HepG2 (cell line): ENCODE measurements around the gene TBC1D16. TPM values are rescaled to one million over a fixed set of nuclear protein-coding genes. Genes with fewer than 3 reads are reported as not detected.
A peak's percentile ranks its signal among the peaks of the same experiment; 100 is the strongest.

Experiments used
- ELF1 ChIP-seq: sonication (generic); formaldehyde crosslinking; IDR thresholded peaks from 2 replicates; pipeline ENCODE4 v1.4.0; 2020; ENCODE audit warnings: missing genetic modification reagents
- HCFC1 ChIP-seq: fragments of 150-350 bp; IDR thresholded peaks from 2 replicates; pipeline ENCODE4 v1.6.1; 2014; ENCODE audit warnings: low read depth, low read length
- HHEX ChIP-seq: IDR thresholded peaks from 2 replicates; pipeline ENCODE4 v1.6.1; 2016; ENCODE audit warnings: control low read depth
- HMGA1 ChIP-seq: sonication (generic); formaldehyde crosslinking; conservative IDR thresholded peaks from 2 replicates; pipeline ENCODE4 v1.4.0; 2020; ENCODE audit warnings: missing genetic modification reagents
- NCOR1 ChIP-seq: fragments of 200-600 bp; sonication (generic); IDR thresholded peaks from 2 replicates; pipeline ENCODE4 v1.7.0; 2017; ENCODE audit warnings: antibody characterized with exemption, low read length, borderline replicate concordance
- NFATC3 ChIP-seq: sonication (generic); formaldehyde crosslinking; IDR thresholded peaks from 2 replicates; pipeline ENCODE4 v1.5.1; 2020; ENCODE audit warnings: mild to moderate bottlenecking, missing genetic modification reagents
- NR2F6 ChIP-seq, 2 experiments: IDR thresholded peaks; 2 replicates each; pipeline ENCODE4 v1.6.1; 2016; ENCODE audit warnings: antibody characterized with exemption in 1 of 2, mild to moderate bottlenecking in 1 of 2
- PTBP1 ChIP-seq: fragments of 200-400 bp; formaldehyde crosslinking; IDR thresholded peaks from 2 replicates; pipeline ENCODE4 v1.6.1; 2018; ENCODE audit warnings: low read length, low read depth; ENCODE audit not compliant: poor library complexity, severe bottlenecking
- SCMH1 ChIP-seq: sonication (generic); formaldehyde crosslinking; IDR thresholded peaks from 2 replicates; pipeline ENCODE4 v1.9.0; 2021; ENCODE audit warnings: missing genetic modification reagents, mild to moderate bottlenecking, borderline replicate concordance
- U2AF2 ChIP-seq: fragments of 200-400 bp; formaldehyde crosslinking; IDR thresholded peaks from 2 replicates; pipeline ENCODE4 v1.6.1; 2017; ENCODE audit warnings: low read depth, mild to moderate bottlenecking, low read length
- ZNF484 ChIP-seq: sonication (generic); formaldehyde crosslinking; IDR thresholded peaks from 2 replicates; pipeline ENCODE4 v1.5.1; 2020; ENCODE audit warnings: mild to moderate bottlenecking, low read depth, missing genetic modification reagents, borderline replicate concordance
- ZNF687 ChIP-seq: sonication (generic); formaldehyde crosslinking; IDR thresholded peaks from 2 replicates; pipeline ENCODE4 v1.5.1; 2020; ENCODE audit warnings: mild to moderate bottlenecking, missing genetic modification reagents, moderate library complexity
- ZSCAN12 ChIP-seq: sonication (generic); formaldehyde crosslinking; IDR thresholded peaks from 2 replicates; pipeline ENCODE4 v1.9.0; 2021; ENCODE audit warnings: mild to moderate bottlenecking, missing genetic modification reagents
- polyA plus RNA-seq, 8 experiments: library from polyadenylated mRNA; depleted of rRNA in 3 of 8; stranded (reverse) in 7 of 8; unstranded in 1 of 8; fragments of >200 nt; fragmentation: Illumina TruSeq in 4 of 8; extraction: Trizol in 4 of 8; gene quantifications; 2 replicates each; pipeline versions ENCODE4 v1.2.1 to v1.2.3, GENCODE V29; 2011 to 2016; ENCODE audit warnings: low read depth in 4 of 8, missing spikeins in 1 of 8, mixed read lengths in 1 of 8; ENCODE audit not compliant: insufficient read depth in 1 of 8
- total RNA-seq, 5 experiments: library from RNA; depleted of rRNA; stranded (reverse); fragments of >200 nt; fragmentation: Illumina TruSeq; extraction: Trizol; gene quantifications; 2 replicates each; pipeline ENCODE4 v1.2.3, GENCODE V29; 2016; ENCODE audit warnings: low read depth in 1 of 5
- TF ChIP-seq, protein P1 (sequence below): IDR thresholded peaks from 2 replicates; pipeline ENCODE4 v1.6.1; 2016; ENCODE audit warnings: low read depth
- TF ChIP-seq, protein P2 (sequence below), 2 experiments: fragments of 450-650 bp in 1 of 2; sonication (generic) in 1 of 2; formaldehyde crosslinking in 1 of 2; IDR thresholded peaks; 2 replicates each; pipeline versions ENCODE4 v1.6.1 to v1.8.0; 2016 to 2022; ENCODE audit warnings: antibody characterized with exemption in 1 of 2, mild to moderate bottlenecking in 1 of 2, missing genetic modification reagents in 1 of 2

Gene TBC1D16
- total and polyA plus RNA-seq, 2 of the 13 experiments (the other 11 are each of a cell fraction or from before 2014, with no cell fraction given), result 14.9 to 24.9 TPM

DNA sequence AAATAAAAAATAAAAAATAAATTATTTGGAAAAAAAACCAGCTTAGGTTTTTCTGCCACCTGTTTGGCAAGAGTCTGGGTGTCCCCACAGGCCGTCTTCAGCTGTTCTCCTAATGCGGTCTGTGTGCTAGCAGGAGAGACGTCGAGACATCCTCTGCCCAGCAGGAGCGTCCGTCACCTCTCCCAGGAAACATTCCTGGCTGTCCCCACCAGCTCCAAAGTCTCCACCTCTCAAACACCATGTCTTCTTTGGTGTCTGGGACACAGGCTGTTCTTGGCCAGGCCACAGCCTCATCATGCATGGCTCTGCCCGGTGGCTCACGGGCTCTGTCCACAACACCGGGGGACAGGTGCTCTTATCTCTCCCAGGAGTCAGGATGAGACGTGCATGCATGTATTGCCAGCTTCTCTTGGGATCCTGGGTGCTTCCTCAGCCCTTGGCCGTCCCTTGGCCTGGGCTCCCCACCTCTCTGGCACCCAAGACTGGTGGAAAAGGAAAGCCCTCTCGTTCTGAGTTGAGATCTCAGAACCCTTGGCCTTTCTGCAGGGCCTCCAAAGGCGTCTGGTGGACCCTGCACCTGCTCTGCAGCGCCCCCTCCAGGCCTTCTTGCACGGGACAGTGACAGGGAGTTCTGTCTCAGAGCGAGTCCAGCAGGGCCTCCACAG lies 111.6 kb downstream of the TBC1D16 start (continued):
- TF ChIP-seq, protein P1, sequence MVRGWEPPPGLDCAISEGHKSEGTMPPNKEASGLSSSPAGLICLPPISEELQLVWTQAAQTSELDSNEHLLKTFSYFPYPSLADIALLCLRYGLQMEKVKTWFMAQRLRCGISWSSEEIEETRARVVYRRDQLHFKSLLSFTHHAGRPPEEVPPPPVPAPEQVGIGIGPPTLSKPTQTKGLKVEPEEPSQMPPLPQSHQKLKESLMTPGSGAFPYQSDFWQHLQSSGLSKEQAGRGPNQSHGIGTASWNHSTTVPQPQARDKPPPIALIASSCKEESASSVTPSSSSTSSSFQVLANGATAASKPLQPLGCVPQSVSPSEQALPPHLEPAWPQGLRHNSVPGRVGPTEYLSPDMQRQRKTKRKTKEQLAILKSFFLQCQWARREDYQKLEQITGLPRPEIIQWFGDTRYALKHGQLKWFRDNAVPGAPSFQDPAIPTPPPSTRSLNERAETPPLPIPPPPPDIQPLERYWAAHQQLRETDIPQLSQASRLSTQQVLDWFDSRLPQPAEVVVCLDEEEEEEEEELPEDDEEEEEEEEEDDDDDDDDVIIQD (CRISPR knock-in tag), result peak; percentile 44; the same call in 1 of the 2 replicates
- no peak for TF ChIP-seq ELF1 (CRISPR knock-in tag)
- no peak for TF ChIP-seq U2AF2
- TF ChIP-seq HCFC1, result no peak
- no peak for TF ChIP-seq PTBP1
- no peak for TF ChIP-seq ZSCAN12 (CRISPR knock-in tag)
- TF ChIP-seq HMGA1, result no peak
- no peak for TF ChIP-seq HHEX
- TF ChIP-seq NFATC3 (CRISPR knock-in tag), result no peak
- TF ChIP-seq ZNF484, result no peak
- TF ChIP-seq NCOR1, result 0 out of 2 replicates have a peak, but pooled peaks have one; percentile 26
- peak; percentile 58 for TF ChIP-seq ZNF687
- no peak for TF ChIP-seq SCMH1 (CRISPR knock-in tag)
- TF ChIP-seq, protein P2, sequence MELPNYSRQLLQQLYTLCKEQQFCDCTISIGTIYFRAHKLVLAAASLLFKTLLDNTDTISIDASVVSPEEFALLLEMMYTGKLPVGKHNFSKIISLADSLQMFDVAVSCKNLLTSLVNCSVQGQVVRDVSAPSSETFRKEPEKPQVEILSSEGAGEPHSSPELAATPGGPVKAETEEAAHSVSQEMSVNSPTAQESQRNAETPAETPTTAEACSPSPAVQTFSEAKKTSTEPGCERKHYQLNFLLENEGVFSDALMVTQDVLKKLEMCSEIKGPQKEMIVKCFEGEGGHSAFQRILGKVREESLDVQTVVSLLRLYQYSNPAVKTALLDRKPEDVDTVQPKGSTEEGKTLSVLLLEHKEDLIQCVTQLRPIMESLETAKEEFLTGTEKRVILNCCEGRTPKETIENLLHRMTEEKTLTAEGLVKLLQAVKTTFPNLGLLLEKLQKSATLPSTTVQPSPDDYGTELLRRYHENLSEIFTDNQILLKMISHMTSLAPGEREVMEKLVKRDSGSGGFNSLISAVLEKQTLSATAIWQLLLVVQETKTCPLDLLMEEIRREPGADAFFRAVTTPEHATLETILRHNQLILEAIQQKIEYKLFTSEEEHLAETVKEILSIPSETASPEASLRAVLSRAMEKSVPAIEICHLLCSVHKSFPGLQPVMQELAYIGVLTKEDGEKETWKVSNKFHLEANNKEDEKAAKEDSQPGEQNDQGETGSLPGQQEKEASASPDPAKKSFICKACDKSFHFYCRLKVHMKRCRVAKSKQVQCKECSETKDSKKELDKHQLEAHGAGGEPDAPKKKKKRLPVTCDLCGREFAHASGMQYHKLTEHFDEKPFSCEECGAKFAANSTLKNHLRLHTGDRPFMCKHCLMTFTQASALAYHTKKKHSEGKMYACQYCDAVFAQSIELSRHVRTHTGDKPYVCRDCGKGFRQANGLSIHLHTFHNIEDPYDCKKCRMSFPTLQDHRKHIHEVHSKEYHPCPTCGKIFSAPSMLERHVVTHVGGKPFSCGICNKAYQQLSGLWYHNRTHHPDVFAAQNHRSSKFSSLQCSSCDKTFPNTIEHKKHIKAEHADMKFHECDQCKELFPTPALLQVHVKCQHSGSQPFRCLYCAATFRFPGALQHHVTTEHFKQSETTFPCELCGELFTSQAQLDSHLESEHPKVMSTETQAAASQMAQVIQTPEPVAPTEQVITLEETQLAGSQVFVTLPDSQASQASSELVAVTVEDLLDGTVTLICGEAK (IDR thresholded peaks at IDR 0.05), result no peak
- TF ChIP-seq, protein P2 (CRISPR knock-in tag; IDR thresholded peaks at IDR 0.05), result no peak
- no peak for TF ChIP-seq NR2F6 (IDR thresholded peaks at IDR 0.05)
- TF ChIP-seq NR2F6 (CRISPR knock-in tag; IDR thresholded peaks at IDR 0.05), result peak; percentile 51
